Keratinocyte (primary cell): ENCODE results near the gene TTC33.

Experiments used
- EZH2 ChIP-seq: IDR thresholded peaks from one replicate; pipeline ENCODE4 v1.6.1; 2012; ENCODE audit warnings: inconsistent platforms, mild to moderate bottlenecking, low read length, moderate library complexity
- TF ChIP-seq, protein P1 (sequence below), 3 experiments: IDR thresholded peaks in 1 of 3; conservative IDR thresholded peaks in 1 of 3; optimal IDR thresholded peaks in 1 of 3; 2 replicates in 2 of 3; 3 replicates in 1 of 3; pipeline versions ENCODE3 to v1.5.1; 2011; ENCODE audit warnings: low read length in 3 of 3, mild to moderate bottlenecking in 3 of 3, moderate library complexity in 2 of 3, control low read depth in 1 of 3, inconsistent platforms in 1 of 3; ENCODE audit not compliant: insufficient read depth in 2 of 3; ENCODE audit errors: extremely low read depth in 1 of 3

DNA sequence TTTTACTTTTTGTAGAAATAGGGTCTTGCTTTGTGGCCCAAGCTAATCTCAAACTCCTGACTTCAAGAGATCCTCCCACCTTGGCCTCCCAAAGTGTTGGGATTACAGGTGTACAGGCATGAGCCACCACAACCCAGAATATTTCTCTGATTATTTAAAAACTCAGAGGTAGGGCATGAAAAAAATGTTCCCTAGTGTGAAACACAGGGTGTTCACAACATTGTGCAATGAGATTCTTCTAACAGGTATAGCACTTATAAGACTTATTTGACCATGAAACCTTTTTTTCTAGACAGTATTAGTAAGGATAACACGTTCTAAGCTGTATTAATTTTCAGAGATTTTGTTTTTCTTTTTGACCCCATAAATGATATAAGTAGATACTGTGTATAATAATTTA, 89.1 kb downstream of the TTC33 start:
- TF ChIP-seq, protein P1, sequence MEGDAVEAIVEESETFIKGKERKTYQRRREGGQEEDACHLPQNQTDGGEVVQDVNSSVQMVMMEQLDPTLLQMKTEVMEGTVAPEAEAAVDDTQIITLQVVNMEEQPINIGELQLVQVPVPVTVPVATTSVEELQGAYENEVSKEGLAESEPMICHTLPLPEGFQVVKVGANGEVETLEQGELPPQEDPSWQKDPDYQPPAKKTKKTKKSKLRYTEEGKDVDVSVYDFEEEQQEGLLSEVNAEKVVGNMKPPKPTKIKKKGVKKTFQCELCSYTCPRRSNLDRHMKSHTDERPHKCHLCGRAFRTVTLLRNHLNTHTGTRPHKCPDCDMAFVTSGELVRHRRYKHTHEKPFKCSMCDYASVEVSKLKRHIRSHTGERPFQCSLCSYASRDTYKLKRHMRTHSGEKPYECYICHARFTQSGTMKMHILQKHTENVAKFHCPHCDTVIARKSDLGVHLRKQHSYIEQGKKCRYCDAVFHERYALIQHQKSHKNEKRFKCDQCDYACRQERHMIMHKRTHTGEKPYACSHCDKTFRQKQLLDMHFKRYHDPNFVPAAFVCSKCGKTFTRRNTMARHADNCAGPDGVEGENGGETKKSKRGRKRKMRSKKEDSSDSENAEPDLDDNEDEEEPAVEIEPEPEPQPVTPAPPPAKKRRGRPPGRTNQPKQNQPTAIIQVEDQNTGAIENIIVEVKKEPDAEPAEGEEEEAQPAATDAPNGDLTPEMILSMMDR (optimal IDR thresholded peaks at IDR 0.05 in 1 of 3, IDR thresholded peaks at IDR 0.05 in 1 of 3, conservative IDR thresholded peaks at IDR 0.05 in 1 of 3; ENCODE audit: extremely low read depth in 1 of 3, insufficient read depth in 2 of 3, low read length in 3 of 3): no peak
- TF ChIP-seq EZH2: no peak
